C4-2B (cell line): ENCODE data around the gene KLF2.

ENCODE experiments used
- H3K27ac ChIP-seq: fragments of 450-650 bp; 2 replicates; pipeline ENCODE4 v1.5.1; 2017
- ZFX ChIP-seq: fragments of 450-650 bp; IDR thresholded peaks from 2 replicates; pipeline ENCODE4 v1.6.1; 2017
- TF ChIP-seq, protein P1 (sequence below): fragments of 450-650 bp; conservative IDR thresholded peaks from 2 replicates; pipeline ENCODE4 v1.5.1; 2017; ENCODE audit warnings: mild to moderate bottlenecking

KLF2 gene

DNA sequence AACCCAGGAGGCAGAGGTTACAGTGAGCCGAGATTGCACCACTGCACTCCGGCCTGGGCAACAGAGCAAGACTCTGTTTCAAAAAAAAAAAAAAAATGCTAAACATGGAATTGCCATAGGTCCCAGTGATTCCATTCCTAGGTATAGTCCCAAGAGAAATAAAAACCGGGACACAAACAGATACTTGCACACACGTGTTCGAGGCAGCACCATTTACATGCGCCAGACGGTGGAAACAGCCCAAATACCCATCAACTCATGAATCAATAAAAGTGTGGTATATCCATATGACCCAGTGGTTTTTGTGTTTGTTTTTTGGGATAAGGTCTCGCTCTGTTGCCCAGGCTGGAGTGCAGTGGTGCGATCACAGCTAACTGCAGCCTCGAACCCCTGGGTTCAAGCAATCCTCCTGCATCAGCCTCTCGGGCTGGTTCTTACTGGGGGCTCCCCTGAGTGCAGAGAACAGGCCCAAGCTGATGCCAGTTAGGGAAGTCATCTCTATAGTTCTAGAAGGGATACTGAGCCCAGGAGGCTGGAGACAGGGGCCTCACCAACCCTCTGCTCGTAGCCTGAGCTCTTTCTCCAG, 8.5 kb downstream of the KLF2 start:
- TF ChIP-seq, protein P1, sequence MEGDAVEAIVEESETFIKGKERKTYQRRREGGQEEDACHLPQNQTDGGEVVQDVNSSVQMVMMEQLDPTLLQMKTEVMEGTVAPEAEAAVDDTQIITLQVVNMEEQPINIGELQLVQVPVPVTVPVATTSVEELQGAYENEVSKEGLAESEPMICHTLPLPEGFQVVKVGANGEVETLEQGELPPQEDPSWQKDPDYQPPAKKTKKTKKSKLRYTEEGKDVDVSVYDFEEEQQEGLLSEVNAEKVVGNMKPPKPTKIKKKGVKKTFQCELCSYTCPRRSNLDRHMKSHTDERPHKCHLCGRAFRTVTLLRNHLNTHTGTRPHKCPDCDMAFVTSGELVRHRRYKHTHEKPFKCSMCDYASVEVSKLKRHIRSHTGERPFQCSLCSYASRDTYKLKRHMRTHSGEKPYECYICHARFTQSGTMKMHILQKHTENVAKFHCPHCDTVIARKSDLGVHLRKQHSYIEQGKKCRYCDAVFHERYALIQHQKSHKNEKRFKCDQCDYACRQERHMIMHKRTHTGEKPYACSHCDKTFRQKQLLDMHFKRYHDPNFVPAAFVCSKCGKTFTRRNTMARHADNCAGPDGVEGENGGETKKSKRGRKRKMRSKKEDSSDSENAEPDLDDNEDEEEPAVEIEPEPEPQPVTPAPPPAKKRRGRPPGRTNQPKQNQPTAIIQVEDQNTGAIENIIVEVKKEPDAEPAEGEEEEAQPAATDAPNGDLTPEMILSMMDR = no peak
- TF ChIP-seq ZFX = no peak
- no peak overlapping the region for H3K27ac ChIP-seq

DNA sequence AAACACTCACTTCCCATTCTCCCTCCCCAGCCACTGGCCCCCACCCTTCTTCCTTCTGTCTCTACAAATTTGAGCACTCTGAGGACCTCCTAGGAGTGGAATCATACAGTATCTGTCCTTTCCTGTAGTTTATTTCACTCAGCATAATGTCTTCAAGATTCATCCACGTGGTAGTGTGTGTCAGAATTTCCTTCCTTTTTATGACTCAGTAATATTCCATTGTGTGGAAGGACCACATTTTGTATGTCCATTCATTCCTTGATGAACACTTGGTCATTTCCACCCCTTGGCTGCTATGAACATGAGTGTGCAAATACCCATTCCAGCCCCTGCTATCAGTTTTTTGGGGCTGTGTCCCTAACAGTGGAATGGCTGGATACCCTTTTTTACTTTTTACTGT, 9.8 kb downstream of the KLF2 start:
- no peak overlapping the region for H3K27ac ChIP-seq
- TF ChIP-seq ZFX = no peak
- TF ChIP-seq, protein P1 = no peak

DNA sequence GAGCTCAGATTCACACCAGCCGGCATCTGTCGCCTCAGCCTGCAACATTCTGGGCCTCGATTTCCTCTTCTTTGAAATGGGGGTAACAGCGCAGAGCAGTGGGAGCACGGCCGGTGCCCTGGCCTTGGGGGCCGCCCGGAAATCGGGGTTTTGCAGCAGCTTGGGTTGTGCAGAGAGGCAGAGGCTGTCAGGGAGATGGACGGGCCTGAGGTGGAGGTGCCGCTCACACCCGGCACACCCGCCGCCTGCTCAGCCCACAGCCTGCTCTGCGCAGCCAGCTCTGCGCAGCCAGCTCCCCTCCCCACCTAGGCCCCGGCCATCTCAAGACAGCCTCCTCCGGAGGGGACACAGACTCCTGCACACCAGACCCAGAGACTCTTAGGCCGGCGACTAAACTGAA, 10.6 kb downstream of the KLF2 start:
- H3K27ac ChIP-seq = no peak overlapping the region
- TF ChIP-seq, protein P1 = no peak
- TF ChIP-seq ZFX = no peak

DNA sequence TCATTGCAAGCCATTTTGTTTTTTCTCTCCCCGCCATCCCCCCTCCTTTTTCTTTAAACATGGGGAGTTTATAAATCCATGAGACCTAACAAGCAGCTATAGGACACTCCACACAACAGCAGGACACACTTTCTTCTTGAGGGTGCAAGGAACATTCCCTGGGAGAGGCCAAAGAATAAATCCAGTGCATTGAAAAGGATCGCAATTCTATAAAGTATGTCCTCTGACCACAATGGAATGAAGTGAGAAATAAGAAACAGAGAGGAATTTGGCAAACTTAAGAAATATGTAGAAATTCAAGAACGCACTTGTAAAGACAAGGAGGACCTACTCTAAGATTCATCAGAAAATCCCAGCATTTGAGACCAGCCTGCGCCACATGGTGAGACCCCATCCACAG, 11.9 kb downstream of the KLF2 start:
- H3K27ac ChIP-seq = no peak overlapping the region
- TF ChIP-seq ZFX = no peak
- TF ChIP-seq, protein P1 = no peak

DNA sequence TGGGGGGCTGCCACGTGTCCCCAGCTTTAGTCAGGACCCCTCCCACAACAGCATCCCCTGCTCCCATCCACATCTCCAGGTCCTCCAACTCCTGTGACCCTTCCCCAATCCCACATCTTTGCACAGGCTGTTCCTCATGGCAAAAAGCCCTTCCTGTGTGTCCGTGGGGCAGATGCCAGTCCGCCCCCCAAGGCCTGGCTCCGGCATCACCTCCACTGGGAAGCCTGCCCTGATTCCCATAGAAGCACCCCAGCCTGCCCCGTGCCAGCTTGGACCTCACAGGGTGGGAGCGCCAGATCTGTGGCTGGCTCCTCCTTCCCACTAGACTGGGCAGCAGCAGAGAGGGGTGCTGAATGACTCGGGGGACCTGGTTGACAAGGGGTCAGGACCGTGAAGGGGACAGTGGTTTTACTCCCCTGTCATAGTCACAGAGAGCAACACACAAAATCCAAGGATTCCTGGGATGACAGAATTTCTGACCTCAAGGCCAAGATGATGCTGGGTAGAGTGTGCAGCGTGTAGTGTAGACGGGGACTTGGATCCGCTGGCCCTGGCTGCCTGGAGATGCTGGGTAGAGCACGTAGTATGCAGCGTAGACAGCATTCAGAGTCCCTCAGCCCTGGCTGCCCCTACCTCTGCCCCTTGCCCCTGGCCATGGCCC, 13.3 kb downstream of the KLF2 start:
- TF ChIP-seq, protein P1 = no peak
- no peak for TF ChIP-seq ZFX
- no peak overlapping the region for H3K27ac ChIP-seq

DNA sequence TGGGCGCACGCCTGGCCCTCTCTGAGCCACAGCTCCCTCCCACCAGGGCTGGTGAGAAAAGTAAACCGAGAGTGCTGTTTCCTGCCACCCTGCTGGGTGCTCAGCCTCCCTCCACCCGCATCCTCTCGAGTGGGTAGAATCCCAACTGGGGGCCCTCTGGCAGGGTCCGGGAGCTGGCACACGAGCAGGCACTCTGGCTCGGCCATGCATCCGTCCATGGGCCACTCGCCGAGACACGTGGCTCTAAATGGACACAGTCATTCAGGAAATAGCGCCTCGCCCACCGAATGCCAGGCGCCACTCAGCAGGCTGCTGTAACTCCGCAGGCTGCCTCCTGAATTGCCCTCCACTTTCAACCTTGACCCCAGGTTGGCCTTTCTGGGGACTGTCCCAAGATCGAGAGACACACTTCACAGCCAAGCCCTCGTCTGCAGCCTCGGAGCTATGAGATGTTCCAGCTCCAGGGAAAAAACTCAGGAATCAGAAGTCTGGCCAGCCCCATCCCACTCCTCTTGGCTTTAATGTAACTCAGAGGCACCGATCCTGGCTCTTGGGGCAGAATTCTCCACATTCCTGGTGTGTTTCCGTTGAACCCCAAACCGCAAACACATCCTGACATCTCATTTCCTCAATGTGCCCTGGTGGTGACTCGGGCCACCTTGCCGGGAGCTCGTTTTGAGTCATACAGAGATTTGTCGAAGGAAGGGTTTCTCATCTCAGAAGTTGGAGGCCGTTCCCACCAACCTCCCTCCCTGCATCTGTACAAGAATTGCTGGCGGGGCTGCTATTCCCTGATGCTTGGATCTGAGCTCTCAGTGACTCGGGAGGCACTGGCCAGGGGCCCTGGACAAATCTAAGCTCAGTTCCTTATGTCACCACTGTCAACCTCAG, 14.1 kb downstream of the KLF2 start:
- no peak overlapping the region for H3K27ac ChIP-seq
- no peak for TF ChIP-seq ZFX
- TF ChIP-seq, protein P1 = no peak

DNA sequence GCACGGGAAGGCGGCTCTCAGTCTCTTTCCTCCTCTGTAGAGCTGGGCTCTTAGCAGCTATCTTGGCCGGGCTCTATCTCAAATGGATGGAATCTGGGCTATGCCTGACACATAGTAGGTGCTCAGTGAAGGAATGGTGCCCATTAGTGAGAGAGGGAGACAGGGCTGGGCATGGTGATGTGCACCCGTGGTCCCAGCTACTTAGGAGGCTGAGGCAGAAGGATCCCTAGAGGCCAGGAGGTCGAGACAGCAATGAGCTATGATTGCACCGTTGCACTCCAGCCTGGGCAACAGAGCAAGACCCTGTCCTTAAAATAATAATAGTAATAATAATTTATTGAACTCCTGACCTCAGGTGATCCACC, 14.7 kb downstream of the KLF2 start:
- H3K27ac ChIP-seq = no peak overlapping the region
- TF ChIP-seq, protein P1 = no peak
